GM10847 (cell line): ENCODE data around the gene LMAN2.

Experiments
- POLR2A ChIP-seq: IDR thresholded peaks from 2 replicates; pipeline ENCODE4 v1.6.1; 2011; ENCODE audit not compliant: insufficient read length; ENCODE audit errors: extremely low read depth

Gene LMAN2

GRCh38 chr5:177302354-177303110, 48.9 kb downstream of the LMAN2 start:
- no peak for TF ChIP-seq POLR2A

DNA sequence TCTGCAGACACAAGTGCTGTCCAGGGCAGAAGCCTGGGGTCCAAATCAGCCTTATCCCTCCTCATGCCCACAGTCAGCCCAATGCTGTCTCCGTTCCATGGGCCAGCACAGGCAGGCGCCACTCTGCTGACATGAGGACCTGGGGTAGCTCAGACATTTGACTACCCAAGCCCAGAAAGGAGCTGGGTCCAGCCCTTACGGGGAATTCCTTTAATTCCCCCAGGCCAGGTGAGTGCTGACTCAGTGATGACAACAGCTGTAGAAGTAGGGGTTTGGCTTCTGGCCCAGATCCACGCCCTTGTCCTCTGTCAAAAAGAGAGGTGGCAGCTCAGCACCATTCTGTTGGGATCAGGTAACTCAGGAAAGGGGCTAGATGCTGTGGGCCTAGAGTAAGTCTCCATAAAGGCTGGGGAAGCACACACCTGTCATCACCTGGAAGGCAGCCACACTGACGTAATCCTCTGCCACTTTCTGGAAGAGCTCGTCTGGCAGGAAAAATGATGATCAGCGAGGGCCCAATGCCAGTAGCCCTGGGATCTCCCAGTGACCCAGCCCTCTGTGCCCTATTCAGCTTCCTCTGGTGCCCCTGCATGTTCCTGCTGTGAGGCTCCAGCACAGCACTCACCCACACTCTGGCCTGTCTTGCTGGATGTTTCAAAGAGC, 49.8 kb downstream of the LMAN2 start:
- TF ChIP-seq POLR2A: no peak

- TF ChIP-seq POLR2A: no peak
Measured at GRCh38 chr5:177300951-177301350, 50.5 kb downstream of the LMAN2 start.

- no peak for TF ChIP-seq POLR2A
Measured at GRCh38 chr5:177300236-177300880, 51.1 kb downstream of the LMAN2 start.

DNA sequence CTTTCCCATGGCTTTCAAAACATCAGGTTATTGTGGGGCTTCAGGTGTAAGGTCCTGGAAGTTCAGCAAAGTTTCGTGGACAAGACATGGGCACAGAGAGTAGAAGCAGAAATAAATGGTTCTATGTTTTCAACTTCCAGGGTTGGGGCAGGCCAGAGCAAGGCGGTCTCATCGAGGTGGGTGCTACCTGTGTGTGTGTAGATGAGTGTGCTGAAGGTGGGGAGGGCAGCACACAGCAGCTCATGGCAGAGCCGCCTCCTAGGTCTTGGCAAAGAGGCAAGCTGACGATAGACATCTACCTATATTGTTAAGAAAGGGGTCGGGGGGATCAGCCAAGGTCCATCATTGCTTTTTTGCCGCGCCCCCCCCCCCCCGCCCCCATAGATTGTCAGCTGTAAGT, 51.8 kb downstream of the LMAN2 start:
- no peak for TF ChIP-seq POLR2A

DNA sequence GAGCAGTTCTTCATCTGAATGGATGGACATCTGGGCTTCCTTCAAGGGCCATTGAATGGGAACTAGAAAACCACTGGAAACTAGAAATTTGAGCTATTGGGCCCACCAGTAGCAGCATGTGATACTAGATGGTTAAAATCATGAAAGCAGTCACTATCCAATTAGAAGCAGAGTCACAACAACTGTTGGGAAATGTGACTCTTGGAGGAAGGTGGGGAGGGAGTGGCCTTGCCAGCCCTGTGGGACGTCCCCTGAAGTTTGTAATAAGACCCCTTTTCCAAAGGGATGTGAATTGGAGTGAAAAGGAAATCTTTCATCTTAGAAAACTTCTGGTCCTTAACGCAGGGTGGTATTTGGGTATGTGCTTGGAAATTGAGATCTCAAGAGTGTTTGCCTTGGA, 53.5 kb downstream of the LMAN2 start:
- no peak for TF ChIP-seq POLR2A

GRCh38 chr5:177296581-177296980, 54.9 kb downstream of the LMAN2 start:
- TF ChIP-seq POLR2A: no peak

- no peak for TF ChIP-seq POLR2A
Measured at GRCh38 chr5:177295924-177296323, 55.5 kb downstream of the LMAN2 start.

DNA sequence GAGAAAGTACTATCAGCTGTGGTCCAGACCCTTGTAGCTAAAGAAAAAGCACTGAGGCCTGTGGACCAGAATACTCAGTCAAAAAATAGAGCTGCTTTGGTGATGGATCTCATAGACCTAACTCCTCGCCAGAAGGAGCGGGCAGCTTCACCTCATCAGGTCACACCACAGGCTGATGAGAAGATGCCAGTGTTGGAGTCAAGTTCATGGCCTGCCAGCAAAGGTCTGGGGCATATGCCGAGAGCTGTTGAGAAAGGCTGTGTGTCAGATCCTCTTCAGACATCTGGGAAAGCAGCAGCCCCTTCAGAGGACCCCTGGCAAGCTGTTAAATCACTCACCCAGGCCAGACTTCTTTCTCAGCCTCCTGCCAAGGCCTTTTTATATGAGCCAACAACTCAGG, 56.8 kb downstream of the LMAN2 start:
- TF ChIP-seq POLR2A: no peak

- no peak for TF ChIP-seq POLR2A
Measured at GRCh38 chr5:177293819-177294581, 57.5 kb downstream of the LMAN2 start.

DNA sequence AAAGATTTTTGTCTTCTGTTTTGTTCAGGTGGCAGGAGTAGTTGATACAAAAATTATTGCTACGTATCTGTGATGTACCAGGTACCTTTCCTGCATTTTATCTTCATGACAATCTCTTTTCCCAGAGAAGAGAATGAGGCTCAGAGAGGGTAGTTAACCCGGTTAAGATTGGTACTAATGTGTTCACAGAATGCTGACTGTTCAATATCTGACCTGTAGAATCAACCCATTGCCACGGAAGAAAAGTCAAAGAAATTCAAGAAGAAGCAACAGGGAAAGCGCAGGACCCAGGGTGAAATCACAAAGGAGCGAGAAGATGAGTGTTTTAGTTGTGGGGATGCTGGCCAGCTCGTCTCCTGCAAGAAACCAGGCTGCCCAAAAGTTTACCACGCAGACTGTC, 59.7 kb downstream of the LMAN2 start:
- TF ChIP-seq POLR2A: no peak

DNA sequence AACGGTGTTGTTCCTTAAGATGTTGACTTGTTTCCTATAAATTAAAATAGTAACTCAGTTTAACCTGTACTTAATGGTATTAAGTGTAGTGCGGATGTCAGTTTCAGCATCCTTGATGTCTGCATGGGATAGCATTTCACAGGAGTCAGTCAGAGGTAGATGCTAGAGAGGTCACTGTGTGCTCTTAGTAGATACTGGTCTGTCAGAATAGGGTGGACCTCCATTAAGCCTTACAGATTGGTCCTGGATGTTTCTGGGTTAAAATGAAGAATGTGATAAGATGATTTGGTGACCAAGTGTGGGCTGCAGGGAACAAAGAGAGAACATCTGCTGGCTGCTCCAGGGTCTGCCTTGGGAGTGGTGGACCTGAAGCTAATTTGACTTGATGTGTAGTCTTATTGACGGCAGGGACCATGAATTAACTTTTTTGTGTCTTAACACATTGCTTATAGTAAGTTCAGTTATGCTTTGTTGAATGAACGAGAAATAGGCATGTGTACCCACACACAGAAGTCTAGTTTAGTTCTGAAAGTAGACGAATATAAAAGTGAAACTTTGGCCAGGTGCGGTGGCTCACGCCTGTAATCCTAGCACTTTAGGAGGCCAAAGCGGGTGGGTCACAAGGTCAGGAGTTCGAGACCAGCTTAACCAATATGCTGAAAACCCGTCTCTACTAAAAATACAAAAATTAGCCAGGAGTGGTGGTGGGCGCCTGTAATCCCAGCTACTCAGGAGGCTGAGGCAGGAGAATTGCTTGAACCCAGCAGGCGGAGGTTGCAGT, 60.5 kb downstream of the LMAN2 start:
- TF ChIP-seq POLR2A: no peak

DNA sequence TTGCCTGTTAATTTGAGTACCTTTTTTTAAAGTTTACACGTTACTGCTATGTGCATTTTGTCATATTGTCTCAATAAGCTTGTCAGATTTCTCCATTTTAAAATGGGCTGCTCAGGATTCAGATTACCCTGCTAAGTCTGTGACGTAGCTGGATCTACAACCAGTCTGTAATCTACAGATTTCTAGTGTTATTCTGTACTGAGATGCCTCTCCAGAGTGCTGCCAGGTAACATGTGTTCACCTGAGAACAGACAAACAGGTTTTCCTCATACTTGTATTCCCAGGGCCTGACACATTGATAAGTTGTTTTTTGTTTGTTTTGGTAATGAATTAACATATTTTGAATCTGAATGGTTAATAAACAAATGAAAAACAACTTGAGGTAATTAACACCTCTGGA, 63.3 kb downstream of the LMAN2 start:
- no peak for TF ChIP-seq POLR2A
